ENCODE measurements around the gene TBC1D1.

DNA sequence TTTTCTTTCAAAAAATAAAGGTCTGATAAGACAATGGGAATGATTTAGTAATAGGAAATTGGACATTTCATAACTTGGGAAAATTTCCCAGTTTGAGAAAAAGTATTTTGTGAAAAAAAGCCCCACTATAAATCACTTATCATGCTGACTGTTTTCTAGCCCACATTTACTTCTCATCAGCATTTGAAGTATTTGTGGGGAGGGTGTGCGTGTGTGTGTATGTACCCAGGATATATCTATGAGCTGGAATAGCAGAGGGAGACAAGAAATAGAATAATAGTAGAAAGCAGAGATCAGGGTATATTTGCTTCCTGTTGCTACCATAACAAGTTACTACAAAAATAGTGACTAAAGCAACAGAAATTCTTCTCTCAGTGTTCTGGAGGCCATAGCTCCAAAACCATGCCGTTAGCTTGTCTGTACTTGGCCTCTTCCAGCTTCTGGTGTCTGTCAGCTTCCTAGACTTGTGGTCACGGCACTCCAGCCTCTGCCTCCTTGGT is 209.1 kb downstream of the TBC1D1 start:
- TF ChIP-seq CTCF (IDR thresholded peaks at IDR 0.05) (no peak), POLR2A (IDR thresholded peaks at IDR 0.05) (no peak)
